Activated naive CD4-positive, alpha-beta T cell treated with anti-CD3 and anti-CD28 coated beads, Interleukin-2, amount 50 U/mL, for 72 hours (primary cell): Measurements from ENCODE around the gene TMEM196. TPM values are rescaled to one million over a fixed set of nuclear protein-coding genes. Genes with fewer than 3 reads are reported as not detected.

Source experiments
- ATAC-seq, 2 donors: fragments of 150-1000 bp; cut with Tn5 transposase; 2 replicates each; pipeline ENCODE4 v1.10.0; 2021; ENCODE audit warnings: mild to moderate bottlenecking in 2 of 2, moderate library complexity in 2 of 2
- DNase-seq, 2 donors: peaks; one replicate each; pipeline ENCODE4 v3.0.0; 2021 to 2022; ENCODE audit warnings: low spot score in 2 of 2
- H3K27ac Mint-ChIP-seq, 2 donors: one replicate each; pipeline ENCODE4 v1.8.0; 2022; ENCODE audit warnings: mild to moderate bottlenecking in 2 of 2, mixed read lengths in 2 of 2
- H3K36me3 Mint-ChIP-seq, 2 donors: one replicate each; pipeline ENCODE4 v1.8.0; 2022; ENCODE audit warnings: mixed read lengths in 2 of 2
- H3K9me3 Mint-ChIP-seq, 2 donors: one replicate each; pipeline ENCODE4 v1.8.0; 2022; ENCODE audit warnings: mixed read lengths in 2 of 2
- total RNA-seq, 2 donors: library from RNA; stranded (reverse); gene quantifications; one replicate each; pipeline ENCODE4 v1.2.3, GENCODE V29; 2022

The TMEM196 gene
- not detected for total RNA-seq

- H3K9me3 Mint-ChIP-seq = no peaks in the 10 kb centered on the region
- DNase-seq = no peak
- H3K27ac Mint-ChIP-seq = no peak within 1 kb of the TSS
- ATAC-seq = no peak
- peaks cover 0 to 21% of the 10 kb centered on the region in 2 donors for H3K36me3 Mint-ChIP-seq
Observed at GRCh38 chr7:19772841-19773760, at the start of gene TMEM196. Gene TMEM196 (minus strand): TSS chr7:19773617. CDS start chr7:19772696, 921 bp downstream.

- no peak overlapping the region for H3K27ac Mint-ChIP-seq
- no peaks in the 10 kb centered on the region for H3K36me3 Mint-ChIP-seq
- DNase-seq = no peak
- ATAC-seq = no peak
- H3K9me3 Mint-ChIP-seq = peaks cover 0 to 4% of the 10 kb centered on the region in 2 donors
Observed at GRCh38 chr7:19816128-19816527, 42.7 kb upstream of the TMEM196 start.

GRCh38 chr7:19815546-19815945 lies 42.1 kb upstream of the TMEM196 start:
- no peaks in the 10 kb centered on the region for H3K36me3 Mint-ChIP-seq
- peaks cover 0 to 4% of the 10 kb centered on the region in 2 donors for H3K9me3 Mint-ChIP-seq
- H3K27ac Mint-ChIP-seq = no peak overlapping the region
- DNase-seq (no peak), ATAC-seq (no peak)

GRCh38 chr7:19814776-19815175 lies 41.4 kb upstream of the TMEM196 start:
- H3K36me3 Mint-ChIP-seq = no peaks in the 10 kb centered on the region
- peaks cover 0 to 4% of the 10 kb centered on the region in 2 donors for H3K9me3 Mint-ChIP-seq
- ATAC-seq (no peak), DNase-seq (no peak)
- H3K27ac Mint-ChIP-seq = no peak overlapping the region

- peaks cover 5 to 6% of the 10 kb centered on the region in 2 donors for H3K9me3 Mint-ChIP-seq
- H3K27ac Mint-ChIP-seq = no peak overlapping the region
- H3K36me3 Mint-ChIP-seq = no peaks in the 10 kb centered on the region
- ATAC-seq = no peak
- no peak for DNase-seq
Observed at GRCh38 chr7:19811386-19811785, 38.0 kb upstream of the TMEM196 start.

GRCh38 chr7:19798986-19799385 lies 25.6 kb upstream of the TMEM196 start:
- Mint-ChIP-seq H3K36me3 (no peaks in the 10 kb centered on the region), H3K27ac (no peak overlapping the region), H3K9me3 (no peaks in the 10 kb centered on the region)
- ATAC-seq = no peak
- DNase-seq = no peak

GRCh38 chr7:19783541-19783940 lies 10.1 kb upstream of the TMEM196 start:
- DNase-seq (no peak), ATAC-seq (no peak)
- H3K27ac Mint-ChIP-seq = no peak overlapping the region
- peaks cover 9 to 13% of the 10 kb centered on the region in 2 donors for H3K9me3 Mint-ChIP-seq
- peaks cover 0 to 10% of the 10 kb centered on the region in 2 donors for H3K36me3 Mint-ChIP-seq

GRCh38 chr7:19776981-19777380 lies 3.6 kb upstream of the TMEM196 start:
- Mint-ChIP-seq H3K27ac (no peak overlapping the region), H3K36me3 (peaks cover 0 to 18% of the 10 kb centered on the region in 2 donors), H3K9me3 (no peaks in the 10 kb centered on the region)
- no peak for ATAC-seq
- no peak for DNase-seq

- no peaks in the 10 kb centered on the region for H3K9me3 Mint-ChIP-seq
- peaks cover 0 to 21% of the 10 kb centered on the region in 2 donors for H3K36me3 Mint-ChIP-seq
- no peak for ATAC-seq
- DNase-seq = no peak
- no peak overlapping the region for H3K27ac Mint-ChIP-seq
Observed at GRCh38 chr7:19775578-19775977, 2.2 kb upstream of the TMEM196 start.

- DNase-seq = no peak
- no peak for ATAC-seq
- Mint-ChIP-seq H3K27ac (no peak overlapping the region), H3K9me3 (no peaks in the 10 kb centered on the region), H3K36me3 (peaks cover 0 to 21% of the 10 kb centered on the region in 2 donors)
Observed at GRCh38 chr7:19772306-19772705, 1.1 kb downstream of the TMEM196 start.

GRCh38 chr7:19762631-19763030 lies 10.8 kb downstream of the TMEM196 start:
- H3K27ac Mint-ChIP-seq = no peak overlapping the region
- no peaks in the 10 kb centered on the region for H3K9me3 Mint-ChIP-seq
- H3K36me3 Mint-ChIP-seq = no peaks in the 10 kb centered on the region
- DNase-seq (no peak), ATAC-seq (no peak)

- ATAC-seq (no peak), DNase-seq (peak in 1 of 2 donors; percentile 10)
- Mint-ChIP-seq H3K9me3 (no peaks in the 10 kb centered on the region), H3K27ac (no peak overlapping the region), H3K36me3 (no peaks in the 10 kb centered on the region)
Observed at GRCh38 chr7:19754521-19755116, 18.8 kb downstream of the TMEM196 start.

- ATAC-seq = peak in 1 of 2 donors; percentile 71
- H3K36me3 Mint-ChIP-seq = no peaks in the 10 kb centered on the region
- DNase-seq = no peak
- no peak overlapping the region for H3K27ac Mint-ChIP-seq
- no peaks in the 10 kb centered on the region for H3K9me3 Mint-ChIP-seq
Observed at GRCh38 chr7:19752020-19752419, 21.4 kb downstream of the TMEM196 start.

- DNase-seq (no peak), ATAC-seq (no peak)
- Mint-ChIP-seq H3K9me3 (no peaks in the 10 kb centered on the region), H3K27ac (no peak overlapping the region), H3K36me3 (no peaks in the 10 kb centered on the region)
Observed at GRCh38 chr7:19749658-19750057, 23.8 kb downstream of the TMEM196 start.

GRCh38 chr7:19747740-19748339 lies 25.6 kb downstream of the TMEM196 start:
- Mint-ChIP-seq H3K27ac (no peak overlapping the region), H3K36me3 (no peaks in the 10 kb centered on the region), H3K9me3 (no peaks in the 10 kb centered on the region)
- DNase-seq = no peak
- no peak for ATAC-seq

GRCh38 chr7:19744075-19744474 lies 29.3 kb downstream of the TMEM196 start:
- DNase-seq (no peak), ATAC-seq (no peak)
- no peak overlapping the region for H3K27ac Mint-ChIP-seq
- no peaks in the 10 kb centered on the region for H3K36me3 Mint-ChIP-seq
- no peaks in the 10 kb centered on the region for H3K9me3 Mint-ChIP-seq

GRCh38 chr7:19728716-19729115 lies 44.7 kb downstream of the TMEM196 start:
- no peak for DNase-seq
- no peaks in the 10 kb centered on the region for H3K9me3 Mint-ChIP-seq

More at GRCh38 chr7:19728716-19729115, 44.7 kb downstream of the TMEM196 start:
- H3K36me3 Mint-ChIP-seq = no peaks in the 10 kb centered on the region
- ATAC-seq = no peak
- no peak overlapping the region for H3K27ac Mint-ChIP-seq
